Measurements from ENCODE around the gene TLK1.
"Not testable (repeated sequence)": the region's sequence is repeated elsewhere in the genome, so short reads cannot be mapped to it uniquely, and the experiment has no call there.

Gene TLK1

DNA sequence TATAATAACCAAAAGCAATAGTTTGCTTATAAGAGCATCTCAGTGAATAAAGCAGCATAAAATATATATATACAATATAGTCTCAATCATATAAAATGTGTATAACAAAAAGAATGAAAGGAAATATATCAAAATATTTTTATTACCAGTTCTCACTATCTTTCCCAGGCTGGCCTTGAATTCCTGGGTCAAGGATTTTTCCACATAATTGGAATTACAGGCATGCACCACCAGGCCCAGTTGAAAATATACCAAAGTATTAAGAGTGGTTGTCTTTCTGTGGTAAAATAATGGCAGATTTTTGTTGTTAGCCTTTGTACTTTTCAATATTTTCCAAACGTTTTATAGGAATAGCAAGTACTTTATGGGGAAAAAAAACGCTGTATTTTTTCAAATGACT, 8.6 kb upstream of the TLK1 start:
- no peak for DNase-seq (ENCODE audit: low read depth)

- no peak for DNase-seq (ENCODE audit: low read depth)
These were observed 6.8 kb upstream of the TLK1 start for GRCh38 chr2:171167352-171167997.

DNA sequence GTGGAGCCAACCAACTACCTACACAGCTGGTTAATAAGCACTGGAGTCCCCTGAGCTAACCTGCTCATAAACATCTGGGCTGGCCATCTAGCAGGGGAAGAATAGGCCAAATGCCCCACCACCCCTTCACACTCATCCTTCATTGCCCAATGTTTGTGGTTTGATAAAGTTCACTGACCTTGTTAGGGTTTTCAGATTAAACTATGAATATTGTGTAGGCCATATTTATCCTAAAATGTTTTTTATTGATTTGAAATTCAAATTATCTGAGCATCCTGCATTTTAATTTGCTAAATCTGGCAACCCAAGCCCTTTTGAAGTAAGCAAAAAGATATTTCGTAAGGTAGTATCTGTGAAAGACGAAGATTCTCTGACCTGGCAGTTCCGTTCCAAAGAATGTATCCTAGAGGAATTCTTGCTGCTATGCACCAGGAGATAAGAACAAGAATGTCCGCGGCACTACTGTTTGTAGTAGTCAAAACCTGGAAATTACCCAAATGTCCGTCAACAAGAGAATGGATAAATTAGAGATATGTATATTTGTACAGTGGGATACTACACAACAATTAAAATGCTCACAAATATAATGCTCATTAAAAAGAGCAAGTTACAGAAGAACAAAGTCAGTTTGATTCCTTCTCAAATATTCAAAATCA, 5.8 kb upstream of the TLK1 start:
- DNase-seq (ENCODE audit: low read depth): no peak

DNA sequence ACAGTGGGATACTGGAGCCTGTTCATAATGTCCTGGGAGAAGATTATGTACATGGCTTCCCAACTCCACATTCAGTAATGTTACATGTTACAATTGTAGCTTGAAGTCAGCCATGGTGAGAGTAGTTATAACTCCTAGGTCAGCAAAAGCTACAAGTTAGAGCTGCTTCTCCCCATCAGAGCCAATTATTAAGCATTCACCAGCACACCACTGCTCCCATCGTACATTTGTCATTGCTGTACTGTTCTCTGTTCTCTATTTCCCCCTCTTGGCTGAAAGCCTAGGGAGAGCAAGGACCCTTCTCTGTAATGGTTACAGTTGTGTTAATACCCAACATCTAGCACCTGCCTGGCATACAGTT, 5.3 kb upstream of the TLK1 start:
- DNase-seq (ENCODE audit: low read depth): no peak

GRCh38 chr2:171163261-171163660, 2.6 kb upstream of the TLK1 start:
- no peak for DNase-seq (ENCODE audit: low read depth)

DNA sequence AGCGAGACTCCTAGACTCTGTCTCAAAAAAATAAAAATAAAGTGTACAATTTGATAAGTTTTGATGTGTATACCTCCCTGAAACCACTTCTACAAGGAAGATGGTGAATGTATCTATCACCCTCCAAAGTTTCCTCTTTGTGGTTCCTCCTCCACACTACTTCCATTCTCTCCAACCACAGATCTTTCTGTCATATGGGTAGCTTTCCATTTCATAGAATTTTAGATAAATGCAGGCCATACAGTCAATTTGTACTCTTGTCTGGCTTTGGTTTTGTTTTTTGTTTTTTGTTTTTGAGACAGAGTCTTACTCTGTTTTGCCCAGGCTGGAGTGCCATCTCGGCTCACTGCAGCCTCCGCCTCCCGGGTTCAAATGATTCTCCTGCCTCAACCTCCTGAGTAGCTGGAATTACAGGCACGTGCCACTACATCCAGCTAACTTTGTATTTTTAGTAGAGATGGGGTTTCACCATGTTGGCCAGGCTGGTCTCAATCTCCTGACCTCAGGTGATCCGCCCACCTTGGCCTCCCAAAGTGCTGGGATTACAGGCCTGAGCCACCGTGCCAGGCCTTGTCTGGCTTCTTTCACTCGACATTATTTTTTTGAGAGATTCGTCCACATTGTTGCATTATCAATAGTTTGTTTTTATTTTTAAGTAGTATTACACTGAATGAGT, 2.0 kb upstream of the TLK1 start:
- not testable (repeated sequence) for DNase-seq (ENCODE audit: low read depth)

GRCh38 chr2:171160956-171161740, 455 bp upstream of the TLK1 start:
- DNase-seq (ENCODE audit: low read depth): peak; percentile 62

GRCh38 chr2:171159372-171160118, 1.1 kb downstream of the TLK1 start:
- peak; percentile 45 for DNase-seq (ENCODE audit: low read depth)

DNA sequence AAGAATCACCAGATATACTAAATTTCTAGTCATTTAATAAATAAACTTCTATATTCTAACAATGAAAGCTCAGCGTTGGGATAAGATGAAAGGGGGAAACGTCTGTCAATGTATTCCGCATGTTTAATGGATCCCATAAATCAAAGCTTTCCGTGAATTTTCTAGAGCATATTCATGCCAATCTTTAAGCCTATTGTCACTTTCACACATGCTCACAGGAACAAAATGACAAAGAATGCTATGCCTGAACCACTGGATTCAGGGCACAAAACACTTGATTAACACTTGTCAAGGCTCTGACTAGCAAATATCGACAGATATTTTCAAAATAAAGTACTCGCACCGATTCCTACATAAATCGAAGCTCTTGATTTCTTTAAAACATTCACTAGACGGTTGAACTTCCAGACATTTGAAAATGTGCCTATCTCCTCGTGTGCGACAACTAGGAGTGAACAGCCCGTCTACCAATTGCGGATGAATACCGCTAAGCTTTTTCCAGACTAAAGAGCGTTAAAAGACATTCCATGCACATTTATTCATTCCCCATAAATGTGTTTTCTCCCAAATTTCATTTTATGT, 1.8 kb downstream of the TLK1 start:
- no peak for DNase-seq (ENCODE audit: low read depth)

GRCh38 chr2:171158036-171158789, 2.5 kb downstream of the TLK1 start:
- no peak for DNase-seq (ENCODE audit: low read depth)

DNA sequence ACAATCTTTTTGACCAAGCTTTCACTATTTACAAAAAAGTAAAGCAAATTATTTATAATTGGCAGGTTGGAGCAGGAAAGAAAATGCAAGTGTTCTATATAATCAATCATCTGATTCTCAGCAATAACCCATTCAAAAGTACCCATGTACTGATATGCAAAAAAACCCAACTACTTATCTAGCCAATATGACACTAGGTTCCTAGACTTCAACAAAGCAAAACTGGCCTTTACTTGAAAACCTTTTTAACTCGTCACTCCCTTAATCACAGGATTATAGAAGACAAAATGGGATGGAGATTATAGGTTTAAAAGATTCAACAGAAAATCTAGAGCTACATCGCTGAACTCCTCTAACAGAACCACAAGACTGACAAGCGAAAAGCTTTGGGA, 3.6 kb downstream of the TLK1 start:
- no peak for DNase-seq (ENCODE audit: low read depth)

DNA sequence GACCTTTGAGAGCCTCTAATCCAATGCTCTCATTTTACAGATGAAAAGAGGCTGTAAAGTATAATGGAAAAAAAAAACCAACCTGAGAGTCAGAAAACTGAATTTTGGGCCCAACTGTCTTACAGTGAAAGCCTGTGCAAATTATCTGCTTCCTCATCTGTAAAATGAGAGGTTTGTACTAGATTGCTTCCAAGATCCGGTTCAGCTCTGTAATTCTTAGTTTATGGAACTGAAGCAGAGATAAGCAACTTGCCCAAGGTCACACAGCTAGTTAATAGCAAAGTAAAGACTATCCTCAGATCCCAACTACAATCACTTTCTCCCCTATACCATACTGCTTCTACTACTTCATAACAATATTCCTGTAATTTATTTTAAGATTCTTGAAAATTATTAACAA, 6.3 kb downstream of the TLK1 start:
- DNase-seq (ENCODE audit: low read depth): no peak

DNA sequence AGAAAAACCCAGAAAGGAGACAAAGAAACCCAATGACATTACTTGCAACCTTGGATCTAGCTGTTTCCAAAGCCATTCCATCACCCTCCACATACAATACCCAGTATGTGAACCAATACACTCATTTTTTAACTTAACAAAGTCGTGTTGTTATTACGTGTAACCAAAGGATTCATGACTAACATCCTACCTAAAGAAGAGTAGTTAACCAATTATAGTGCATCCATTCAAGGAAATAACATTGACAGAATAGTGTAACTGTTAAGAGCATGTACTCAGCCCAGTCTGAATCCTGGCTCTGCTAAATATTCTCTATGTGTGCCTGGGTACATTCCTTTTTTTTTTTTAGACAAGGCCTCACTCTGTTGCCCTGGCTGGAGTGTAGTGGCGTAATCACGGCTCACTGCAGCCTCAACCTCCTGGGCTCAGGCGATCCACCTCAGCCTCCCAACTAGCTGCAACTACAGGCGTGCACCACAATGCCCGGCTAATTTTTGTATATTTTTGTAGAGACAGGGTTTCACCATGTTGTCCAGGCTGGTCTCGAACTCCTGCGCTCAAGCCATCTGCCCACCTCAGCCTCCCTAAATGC, 9.9 kb downstream of the TLK1 start:
- no peak for DNase-seq (ENCODE audit: low read depth)

GRCh38 chr2:171149986-171150693, 10.6 kb downstream of the TLK1 start:
- DNase-seq (ENCODE audit: low read depth): no peak

GRCh38 chr2:171149171-171149938, 11.3 kb downstream of the TLK1 start:
- DNase-seq (ENCODE audit: low read depth): no peak

DNA sequence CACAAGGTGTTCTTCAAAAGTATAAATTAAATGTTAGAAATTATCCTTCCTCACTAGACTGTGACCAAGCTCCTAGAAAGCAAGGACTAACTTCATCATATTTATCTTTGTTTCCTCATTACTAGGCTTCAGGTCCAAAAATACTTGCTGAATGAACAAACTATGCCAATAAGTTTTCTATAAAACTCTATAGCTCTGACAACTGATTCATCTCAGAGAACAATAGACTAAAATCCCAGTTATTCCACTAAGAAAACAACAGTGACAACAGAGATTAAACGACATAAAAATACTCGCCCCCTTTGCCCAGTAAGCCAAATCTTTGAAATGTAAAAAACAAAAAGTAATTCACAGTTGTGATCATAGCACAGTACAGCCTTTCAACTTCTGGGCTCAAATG, 13.6 kb downstream of the TLK1 start:
- no peak for DNase-seq (ENCODE audit: low read depth)

GRCh38 chr2:171146633-171147032, 14.1 kb downstream of the TLK1 start:
- no peak for DNase-seq (ENCODE audit: low read depth)

DNA sequence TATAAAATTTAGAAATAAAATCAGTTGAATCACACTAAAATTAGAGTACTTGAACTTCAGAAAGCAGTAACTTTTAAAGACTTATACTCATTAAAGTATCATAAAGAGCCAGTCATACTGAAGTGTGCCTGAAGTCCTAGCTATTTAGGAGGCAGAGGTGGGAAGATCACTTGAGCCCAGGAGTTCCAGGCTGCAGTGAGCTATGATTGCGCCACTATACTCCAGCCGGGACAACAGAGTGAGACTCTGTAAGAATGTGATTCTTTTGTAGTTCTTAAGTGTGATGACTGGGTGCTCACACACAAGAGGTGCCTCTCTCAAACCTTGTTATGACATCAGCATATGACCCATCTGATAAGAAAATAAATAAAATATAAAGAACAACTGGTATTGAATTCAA, 14.6 kb downstream of the TLK1 start:
- DNase-seq (ENCODE audit: low read depth): no peak

GRCh38 chr2:171143670-171144062, 17.0 kb downstream of the TLK1 start:
- no peak for DNase-seq (ENCODE audit: low read depth)
